ENCODE results near the gene EFCAB11.
A peak's percentile ranks its signal among the peaks of the same experiment; 100 is the strongest.

Gene EFCAB11

DNA sequence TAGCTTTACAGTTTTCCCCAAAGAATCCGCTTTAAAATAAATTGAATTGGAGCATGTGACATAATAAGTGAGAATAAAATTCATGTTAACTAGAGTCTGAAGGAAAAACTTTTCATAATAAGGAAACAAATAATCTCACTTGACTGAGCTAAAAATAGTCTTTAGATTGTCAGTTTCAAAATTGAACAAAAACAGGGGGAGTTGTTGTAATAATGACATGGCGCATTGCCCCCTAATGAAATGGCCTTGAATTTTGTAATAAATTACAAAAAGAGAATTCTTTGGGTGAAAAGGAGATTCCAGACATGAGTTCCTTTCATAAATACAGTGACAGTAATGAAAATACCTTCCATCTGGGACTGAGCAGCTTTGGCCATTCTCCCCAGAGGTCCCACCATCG is 178.6 kb downstream of the EFCAB11 start:
- H3K27ac ChIP-seq (ENCODE audit: low read depth, low read length, poor library complexity, severe bottlenecking), result no peak overlapping the region
- H3K4me3 ChIP-seq (ENCODE audit: low read depth, low read length, poor library complexity, severe bottlenecking), result no peak overlapping the region
- H4K20me1 ChIP-seq (ENCODE audit: insufficient read depth, low read length), result no peaks in the 10 kb centered on the region
- H3K27me3 ChIP-seq (ENCODE audit: insufficient read depth, low read length), result no peaks in the 10 kb centered on the region; the same call in 1 of the 2 replicates
- no peaks in the 10 kb centered on the region for H3K36me3 ChIP-seq (ENCODE audit: insufficient read depth, low read length)
- peaks cover 16% of the 10 kb centered on the region for H3K4me1 ChIP-seq (ENCODE audit: insufficient read depth, low read length, severe bottlenecking)
- no peak overlapping the region for H3K9ac ChIP-seq (ENCODE audit: low read length)
- no peak for TF ChIP-seq EZH2 (IDR thresholded peaks at IDR 0.05; ENCODE audit: borderline replicate concordance, low read length)
- TF ChIP-seq, protein P1, sequence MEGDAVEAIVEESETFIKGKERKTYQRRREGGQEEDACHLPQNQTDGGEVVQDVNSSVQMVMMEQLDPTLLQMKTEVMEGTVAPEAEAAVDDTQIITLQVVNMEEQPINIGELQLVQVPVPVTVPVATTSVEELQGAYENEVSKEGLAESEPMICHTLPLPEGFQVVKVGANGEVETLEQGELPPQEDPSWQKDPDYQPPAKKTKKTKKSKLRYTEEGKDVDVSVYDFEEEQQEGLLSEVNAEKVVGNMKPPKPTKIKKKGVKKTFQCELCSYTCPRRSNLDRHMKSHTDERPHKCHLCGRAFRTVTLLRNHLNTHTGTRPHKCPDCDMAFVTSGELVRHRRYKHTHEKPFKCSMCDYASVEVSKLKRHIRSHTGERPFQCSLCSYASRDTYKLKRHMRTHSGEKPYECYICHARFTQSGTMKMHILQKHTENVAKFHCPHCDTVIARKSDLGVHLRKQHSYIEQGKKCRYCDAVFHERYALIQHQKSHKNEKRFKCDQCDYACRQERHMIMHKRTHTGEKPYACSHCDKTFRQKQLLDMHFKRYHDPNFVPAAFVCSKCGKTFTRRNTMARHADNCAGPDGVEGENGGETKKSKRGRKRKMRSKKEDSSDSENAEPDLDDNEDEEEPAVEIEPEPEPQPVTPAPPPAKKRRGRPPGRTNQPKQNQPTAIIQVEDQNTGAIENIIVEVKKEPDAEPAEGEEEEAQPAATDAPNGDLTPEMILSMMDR (IDR thresholded peaks at IDR 0.05; ENCODE audit: low read length), result no peak
- no peaks in the 10 kb centered on the region for H3F3A ChIP-seq (ENCODE audit: insufficient read depth, low read length)
- no peak overlapping the region for H2AFZ ChIP-seq (ENCODE audit: low read length)
- no peak overlapping the region for H3K4me2 ChIP-seq (ENCODE audit: low read length)
- no peaks in the 10 kb centered on the region for H3K9me3 ChIP-seq (ENCODE audit: low read length)
- H3K79me2 ChIP-seq (ENCODE audit: insufficient read depth, low read length), result no peaks in the 10 kb centered on the region
- H3K9me2 ChIP-seq (ENCODE audit: low read depth, low read length), result no peaks in the 10 kb centered on the region

DNA sequence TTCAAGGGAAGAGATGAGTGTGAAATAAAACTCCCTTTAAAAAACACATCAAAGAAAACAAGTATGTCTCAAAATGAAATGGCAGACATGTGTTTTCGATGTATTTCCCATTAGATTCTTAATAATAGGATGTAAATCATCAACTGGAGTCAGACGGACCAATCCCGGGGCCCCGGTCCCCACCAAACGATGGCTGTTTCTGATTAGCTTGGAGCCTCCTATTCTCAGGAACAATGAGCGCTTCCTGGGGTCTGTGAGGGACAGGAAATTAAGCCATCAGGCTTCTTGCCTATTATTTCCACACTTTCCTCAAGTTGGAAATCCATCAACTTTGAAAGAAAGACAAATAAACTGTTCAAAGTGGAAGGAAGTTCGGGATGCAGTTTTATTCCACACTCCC is 179.4 kb downstream of the EFCAB11 start:
- peaks cover 16% of the 10 kb centered on the region for H3K4me1 ChIP-seq (ENCODE audit: insufficient read depth, low read length, severe bottlenecking)
- H3K27ac ChIP-seq (ENCODE audit: low read depth, low read length, poor library complexity, severe bottlenecking), result no peak overlapping the region
- H4K20me1 ChIP-seq (ENCODE audit: insufficient read depth, low read length), result no peaks in the 10 kb centered on the region
- no peak overlapping the region for H3K9ac ChIP-seq (ENCODE audit: low read length)
- no peak overlapping the region for H3K4me3 ChIP-seq (ENCODE audit: low read depth, low read length, poor library complexity, severe bottlenecking)
- H3K9me3 ChIP-seq (ENCODE audit: low read length), result no peaks in the 10 kb centered on the region
- H2AFZ ChIP-seq (ENCODE audit: low read length), result no peak overlapping the region
- H3F3A ChIP-seq (ENCODE audit: insufficient read depth, low read length), result no peaks in the 10 kb centered on the region
- H3K27me3 ChIP-seq (ENCODE audit: insufficient read depth, low read length), result no peaks in the 10 kb centered on the region; the same call in 1 of the 2 replicates
- no peaks in the 10 kb centered on the region for H3K79me2 ChIP-seq (ENCODE audit: insufficient read depth, low read length)
- no peaks in the 10 kb centered on the region for H3K36me3 ChIP-seq (ENCODE audit: insufficient read depth, low read length)
- H3K9me2 ChIP-seq (ENCODE audit: low read depth, low read length), result no peaks in the 10 kb centered on the region
- no peak overlapping the region for H3K4me2 ChIP-seq (ENCODE audit: low read length)
- no peak for TF ChIP-seq EZH2 (IDR thresholded peaks at IDR 0.05; ENCODE audit: borderline replicate concordance, low read length)
- TF ChIP-seq, protein P1 (IDR thresholded peaks at IDR 0.05; ENCODE audit: low read length), result no peak

DNA sequence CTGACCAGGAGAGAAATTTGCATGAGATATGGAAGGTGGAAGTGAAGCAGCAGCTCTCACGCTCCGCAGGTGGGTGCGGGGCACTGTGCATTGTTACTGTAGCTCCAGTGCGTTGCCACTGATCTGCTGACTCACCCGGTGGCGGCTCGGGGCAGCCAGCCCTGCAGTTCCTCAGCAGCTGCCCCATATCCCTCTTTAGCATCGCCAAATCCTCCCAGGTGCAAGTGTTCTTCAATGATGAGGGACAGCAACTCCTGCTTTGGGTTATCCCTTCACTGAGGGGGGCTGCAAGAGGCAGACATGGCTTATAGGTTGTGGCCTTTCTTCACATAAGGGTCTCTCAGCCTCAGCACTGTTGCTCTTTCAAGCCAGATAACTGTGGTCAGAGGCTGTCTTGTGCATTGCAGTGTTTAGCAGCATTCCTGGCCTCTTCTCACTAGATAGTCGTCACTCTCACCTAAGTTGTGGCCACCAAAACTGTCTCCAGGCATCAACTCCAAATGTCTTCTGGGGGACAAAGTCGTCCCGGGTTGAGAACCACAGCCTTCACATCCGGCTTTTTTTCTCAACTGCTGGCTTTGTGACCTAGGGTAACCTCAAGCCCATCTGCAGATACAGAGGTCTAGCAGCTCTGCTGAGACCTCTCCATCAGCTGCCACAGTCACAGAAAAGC is 180.8 kb downstream of the EFCAB11 start:
- no peaks in the 10 kb centered on the region for H3K9me3 ChIP-seq (ENCODE audit: low read length)
- peaks cover 16% of the 10 kb centered on the region for H3K4me1 ChIP-seq (ENCODE audit: insufficient read depth, low read length, severe bottlenecking)
- H4K20me1 ChIP-seq (ENCODE audit: insufficient read depth, low read length), result no peaks in the 10 kb centered on the region
- no peaks in the 10 kb centered on the region for H3K79me2 ChIP-seq (ENCODE audit: insufficient read depth, low read length)
- no peak overlapping the region for H3K9ac ChIP-seq (ENCODE audit: low read length)
- peak overlapping the region; percentile 50 for H3K4me2 ChIP-seq (ENCODE audit: low read length)
- H3F3A ChIP-seq (ENCODE audit: insufficient read depth, low read length), result no peaks in the 10 kb centered on the region
- no peaks in the 10 kb centered on the region; the same call in 1 of the 2 replicates for H3K27me3 ChIP-seq (ENCODE audit: insufficient read depth, low read length)
- TF ChIP-seq EZH2 (IDR thresholded peaks at IDR 0.05; ENCODE audit: borderline replicate concordance, low read length), result no peak
- TF ChIP-seq, protein P1 (IDR thresholded peaks at IDR 0.05; ENCODE audit: low read length), result no peak
- H3K36me3 ChIP-seq (ENCODE audit: insufficient read depth, low read length), result no peaks in the 10 kb centered on the region
- H3K27ac ChIP-seq (ENCODE audit: low read depth, low read length, poor library complexity, severe bottlenecking), result no peak overlapping the region
- H3K4me3 ChIP-seq (ENCODE audit: low read depth, low read length, poor library complexity, severe bottlenecking), result peak overlapping the region; percentile 21
- no peaks in the 10 kb centered on the region for H3K9me2 ChIP-seq (ENCODE audit: low read depth, low read length)
- H2AFZ ChIP-seq (ENCODE audit: low read length), result no peak overlapping the region
